HG03521 (cell line): ENCODE measurements around the gene AGMO.

Source experiments
- ATAC-seq: cut with Tn5 transposase; IDR thresholded peaks from one replicate; pipeline ENCODE4 v1.9.1; 2021; ENCODE audit warnings: mild to moderate bottlenecking, moderate library complexity; ENCODE audit not compliant: unreplicated experiment

Gene AGMO

GRCh38 chr7:15561835-15562234, at the start of gene AGMO:
Gene AGMO (minus strand): TSS chr7:15562015.
- no peak for ATAC-seq

GRCh38 chr7:15610503-15610902, 48.7 kb upstream of the AGMO start:
- no peak for ATAC-seq

GRCh38 chr7:15609287-15609686, 47.5 kb upstream of the AGMO start:
- no peak for ATAC-seq

GRCh38 chr7:15607529-15608210, 45.9 kb upstream of the AGMO start:
- ATAC-seq, result no peak

- no peak for ATAC-seq
Observed at GRCh38 chr7:15606561-15606960, 44.7 kb upstream of the AGMO start.

- ATAC-seq, result no peak
Observed at GRCh38 chr7:15604166-15604565, 42.4 kb upstream of the AGMO start.

GRCh38 chr7:15603124-15603523, 41.3 kb upstream of the AGMO start:
- no peak for ATAC-seq

GRCh38 chr7:15602236-15602635, 40.4 kb upstream of the AGMO start:
- ATAC-seq, result no peak

- ATAC-seq, result no peak
Observed at GRCh38 chr7:15601175-15601574, 39.4 kb upstream of the AGMO start.

GRCh38 chr7:15600298-15600697, 38.5 kb upstream of the AGMO start:
- ATAC-seq, result no peak

- ATAC-seq, result no peak
Observed at GRCh38 chr7:15594461-15594860, 32.6 kb upstream of the AGMO start.

GRCh38 chr7:15593382-15593781, 31.6 kb upstream of the AGMO start:
- ATAC-seq, result no peak

- no peak for ATAC-seq
Observed at GRCh38 chr7:15586266-15586665, 24.5 kb upstream of the AGMO start.

- ATAC-seq, result no peak
Observed at GRCh38 chr7:15584575-15584974, 22.8 kb upstream of the AGMO start.

- ATAC-seq, result no peak
Observed at GRCh38 chr7:15582773-15583172, 21.0 kb upstream of the AGMO start.

- ATAC-seq, result no peak
Observed at GRCh38 chr7:15581352-15581951, 19.6 kb upstream of the AGMO start.

- ATAC-seq, result no peak
Observed at GRCh38 chr7:15580604-15581351, 19.0 kb upstream of the AGMO start.

- ATAC-seq, result no peak
Observed at GRCh38 chr7:15577600-15577999, 15.8 kb upstream of the AGMO start.

- ATAC-seq, result no peak
Observed at GRCh38 chr7:15571301-15571878, 9.6 kb upstream of the AGMO start.

- no peak for ATAC-seq
Observed at GRCh38 chr7:15567652-15568051, 5.8 kb upstream of the AGMO start.

- no peak for ATAC-seq
Observed at GRCh38 chr7:15567036-15567435, 5.2 kb upstream of the AGMO start.

GRCh38 chr7:15566476-15566875, 4.7 kb upstream of the AGMO start:
- no peak for ATAC-seq
